OCI-LY1 (cell line): ENCODE data around the gene CACNB2.

Source experiments
- H2AFZ ChIP-seq: fragments of 200-600 bp; sonication (generic), shearing (Covaris generic); 2 replicates; pipeline ENCODE4 v1.6.0; 2014; ENCODE audit warnings: antibody characterized with exemption, mild to moderate bottlenecking, low read length
- H3F3A ChIP-seq: fragments of 200-600 bp; sonication (generic), shearing (Covaris generic); 2 replicates; pipeline ENCODE4 v1.6.0; 2014; ENCODE audit warnings: mild to moderate bottlenecking, antibody characterized with exemption, low read length, moderate library complexity; ENCODE audit not compliant: insufficient read depth
- H3K27ac ChIP-seq: fragments of 200-600 bp; sonication (generic); 2 replicates; pipeline ENCODE4 v1.5.1; 2014; ENCODE audit warnings: low read length, mixed run types, mild to moderate bottlenecking, low read depth; ENCODE audit not compliant: poor library complexity, severe bottlenecking
- H3K27me3 ChIP-seq: fragments of 200-600 bp; sonication (generic); 2 replicates; pipeline ENCODE4 v1.6.0; 2014; ENCODE audit warnings: antibody characterized with exemption, mild to moderate bottlenecking, low read length, moderate library complexity; ENCODE audit not compliant: insufficient read depth
- H3K36me3 ChIP-seq: fragments of 200-600 bp; sonication (generic); 2 replicates; pipeline ENCODE4 v1.6.1; 2014; ENCODE audit warnings: mild to moderate bottlenecking, antibody characterized with exemption, low read length, moderate library complexity, mixed read lengths; ENCODE audit not compliant: insufficient read depth
- H3K4me1 ChIP-seq: fragments of 200-600 bp; sonication (generic); 2 replicates; pipeline ENCODE4 v1.5.1; 2014; ENCODE audit warnings: mild to moderate bottlenecking, low read length, moderate library complexity; ENCODE audit not compliant: insufficient read depth, severe bottlenecking
- H3K4me2 ChIP-seq: fragments of 200-600 bp; sonication (generic), shearing (Covaris generic); 2 replicates; pipeline ENCODE4 v1.6.1; 2014; ENCODE audit warnings: low read length
- H3K4me3 ChIP-seq: fragments of 200-600 bp; sonication (generic); 2 replicates; pipeline ENCODE4 v1.5.1; 2014; ENCODE audit warnings: low read length, low read depth, mild to moderate bottlenecking, mixed read lengths; ENCODE audit not compliant: poor library complexity, severe bottlenecking
- H3K79me2 ChIP-seq: fragments of 200-600 bp; shearing (Covaris generic); 2 replicates; pipeline ENCODE4 v1.6.1; 2016; ENCODE audit warnings: mixed run types, low read length, mixed read lengths; ENCODE audit not compliant: insufficient read depth
- H3K9ac ChIP-seq: fragments of 200-600 bp; sonication (generic), shearing (Covaris generic); 2 replicates; pipeline ENCODE4 v1.6.1; 2014; ENCODE audit warnings: mild to moderate bottlenecking, low read length, mixed read lengths
- H3K9me2 ChIP-seq: fragments of 200-600 bp; sonication (generic), shearing (Covaris generic); 2 replicates; pipeline ENCODE4 v1.6.1; 2014; ENCODE audit warnings: low read depth, mild to moderate bottlenecking, low read length, mixed read lengths
- H3K9me3 ChIP-seq: fragments of 200-600 bp; shearing (Covaris generic); 2 replicates; pipeline ENCODE4 v1.6.1; 2014; ENCODE audit warnings: low read length, mixed read lengths
- H4K20me1 ChIP-seq: fragments of 200-600 bp; sonication (generic), shearing (Covaris generic); 2 replicates; pipeline ENCODE4 v1.6.0; 2016; ENCODE audit warnings: mild to moderate bottlenecking, low read length; ENCODE audit not compliant: insufficient read depth
- CTCF ChIP-seq: fragments of 200-600 bp; sonication (generic), shearing (Covaris generic); IDR thresholded peaks from 2 replicates; pipeline ENCODE4 v1.5.1; 2017; ENCODE audit warnings: mild to moderate bottlenecking, antibody characterized with exemption, low read length, moderate library complexity, mixed read lengths
- EZH2 ChIP-seq: fragments of 200-600 bp; sonication (generic), shearing (Covaris generic); IDR thresholded peaks from 2 replicates; pipeline ENCODE4 v1.8.0; 2017; ENCODE audit warnings: borderline replicate concordance, mixed run types, mild to moderate bottlenecking, antibody characterized with exemption, low read length, moderate library complexity, mixed read lengths

The CACNB2 gene

GRCh38 chr10:18572959-18573561, 432.8 kb downstream of the CACNB2 start:
- no peaks in the 10 kb centered on the region for H3K27me3 ChIP-seq
- H3K9ac ChIP-seq, result no peak overlapping the region
- no peaks in the 10 kb centered on the region for H3F3A ChIP-seq
- no peaks in the 10 kb centered on the region for H3K9me2 ChIP-seq
- no peaks in the 10 kb centered on the region for H4K20me1 ChIP-seq
- H3K4me2 ChIP-seq, result no peak overlapping the region
- H3K36me3 ChIP-seq, result peaks cover 16% of the 10 kb centered on the region
- H3K27ac ChIP-seq, result no peak overlapping the region
- H3K4me3 ChIP-seq, result no peak overlapping the region
- H3K79me2 ChIP-seq, result no peaks in the 10 kb centered on the region
- H3K9me3 ChIP-seq, result peaks cover 15% of the 10 kb centered on the region; the same call in 1 of the 2 replicates
- no peak overlapping the region for H2AFZ ChIP-seq
- no peak for TF ChIP-seq EZH2
- no peak for TF ChIP-seq CTCF
- no peaks in the 10 kb centered on the region for H3K4me1 ChIP-seq

- Histone ChIP-seq H3F3A (no peaks in the 10 kb centered on the region), H3K27ac (no peak overlapping the region), H3K9me3 (peaks cover 8% of the 10 kb centered on the region; the same call in 1 of the 2 replicates), H3K4me2 (no peak overlapping the region), H3K4me1 (no peaks in the 10 kb centered on the region), H2AFZ (no peak overlapping the region), H3K4me3 (no peak overlapping the region), H4K20me1 (no peaks in the 10 kb centered on the region), H3K79me2 (no peaks in the 10 kb centered on the region), H3K9ac (no peak overlapping the region), H3K36me3 (peaks cover 50% of the 10 kb centered on the region), H3K9me2 (no peaks in the 10 kb centered on the region), H3K27me3 (no peaks in the 10 kb centered on the region)
- TF ChIP-seq CTCF (no peak), EZH2 (no peak)
Measured at GRCh38 chr10:18576586-18576985, 436.4 kb downstream of the CACNB2 start.

- Histone ChIP-seq H3K27me3 (no peaks in the 10 kb centered on the region), H3K9me3 (no peaks in the 10 kb centered on the region), H3K4me3 (no peak overlapping the region), H3K9me2 (no peaks in the 10 kb centered on the region), H3F3A (no peaks in the 10 kb centered on the region), H3K36me3 (peaks cover 60% of the 10 kb centered on the region), H3K4me2 (no peak overlapping the region), H2AFZ (no peak overlapping the region), H3K79me2 (no peaks in the 10 kb centered on the region), H4K20me1 (no peaks in the 10 kb centered on the region), H3K27ac (no peak overlapping the region), H3K9ac (no peak overlapping the region), H3K4me1 (no peaks in the 10 kb centered on the region)
- TF ChIP-seq EZH2, result no peak
Measured at GRCh38 chr10:18577823-18578685, 437.8 kb downstream of the CACNB2 start.
